Uterus (tissue), 4 donors: Measurements from ENCODE around the gene KRT1. TPM values are rescaled to one million over a fixed set of nuclear protein-coding genes. Genes with fewer than 3 reads are reported as not detected.

ENCODE experiments used
- DNase-seq, 2 donors: peaks; one replicate each; pipeline ENCODE4 v3.0.0-alpha.2; 2019 to 2020
- H3K27ac ChIP-seq, 2 donors: fragments of 200-600 bp; sonication (generic); 1 replicate in 1 of 2; 2 replicates in 1 of 2; pipeline ENCODE4 v1.5.1; 2016 to 2018
- H3K27me3 ChIP-seq, 2 donors: fragments of 200-600 bp; sonication (generic); one replicate each; pipeline ENCODE4 v1.5.1; 2018 to 2019; ENCODE audit warnings: control low read depth in 1 of 2
- H3K36me3 ChIP-seq, 2 donors: fragments of 200-600 bp; sonication (generic); one replicate each; pipeline ENCODE4 v1.5.1; 2019; ENCODE audit warnings: control low read depth in 1 of 2
- H3K4me1 ChIP-seq, 2 donors: fragments of 200-600 bp; sonication (generic); one replicate each; pipeline ENCODE4 v1.5.1; 2018 to 2019; ENCODE audit warnings: control low read depth in 1 of 2
- H3K4me3 ChIP-seq, 2 donors: fragments of 200-600 bp; sonication (generic); 1 replicate in 1 of 2; 2 replicates in 1 of 2; pipeline ENCODE4 v1.5.1; 2018 to 2019; ENCODE audit warnings: mild to moderate bottlenecking in 1 of 2
- H3K9me3 ChIP-seq, 2 donors: fragments of 200-600 bp; sonication (generic); one replicate each; pipeline ENCODE4 v1.5.1; 2019; ENCODE audit warnings: control low read depth in 1 of 2
- POLR2A ChIP-seq, 2 donors: fragments of 450-650 bp; IDR thresholded peaks; one replicate each; pipeline ENCODE4 v1.6.1; 2016; ENCODE audit warnings: antibody characterized with exemption in 2 of 2, mild to moderate bottlenecking in 1 of 2, moderate library complexity in 1 of 2
- intact Hi-C: fragments of 100-400 bp; cut with DNase I; formaldehyde crosslinking; loops from one replicate; pipeline ENCODE4 v1.15.1; 2023; ENCODE audit warnings: low total_unique reads
- total RNA-seq, 4 donors: library from RNA; depleted of rRNA in 3 of 4; stranded (reverse); fragments of >200 nt in 3 of 4; gene quantifications; one replicate each; pipeline versions ENCODE4 v1.1.0 to v1.2.4, GENCODE V29; 2014 to 2023
- TF ChIP-seq, protein P1 (sequence below), 4 experiments: fragments of 200-600 bp in 2 of 4; fragments of 450-650 bp in 2 of 4; sonication (generic) in 2 of 4; IDR thresholded peaks; one replicate each; pipeline ENCODE4 v1.5.1; 2016 to 2019; ENCODE audit warnings: antibody characterized with exemption in 4 of 4, mild to moderate bottlenecking in 2 of 4, moderate library complexity in 1 of 4
- donor health status: DM: yes; HTN: yes; CAD: no.

The KRT1 gene
- total RNA-seq, result 1 to 10 TPM in 1 of 4 donors, under 1 TPM in 1, not detected in 2; 0.88 to 1.5 TPM

DNA sequence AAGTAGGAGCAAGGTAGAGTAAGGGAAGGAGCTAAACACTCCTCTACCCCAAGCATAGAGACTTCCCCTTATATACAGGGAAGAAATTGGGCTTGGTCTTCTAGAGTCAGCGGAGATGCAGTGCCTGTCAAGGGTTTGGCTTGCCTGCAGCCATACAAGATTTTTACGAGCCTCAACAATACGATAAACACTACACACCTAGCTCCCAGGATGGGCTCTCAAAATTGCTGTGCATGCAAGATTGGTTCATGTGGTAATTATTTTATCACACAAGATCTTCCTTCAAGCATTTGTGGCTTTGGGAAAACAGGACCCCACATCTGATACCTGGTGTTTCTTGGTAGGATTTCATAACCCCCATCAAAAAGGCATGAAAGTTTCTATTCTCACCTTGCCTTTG is at the start of gene KRT1:
Gene KRT1, minus strand, starts transcription at position 45 of the 400 bp plus-strand sequence. CDS start 59 bp downstream, outside the sequence.
- Histone ChIP-seq H3K9me3 (no peaks in the 10 kb centered on the region), H3K27me3 (no peaks in the 10 kb centered on the region), H3K36me3 (no peaks in the 10 kb centered on the region), H3K27ac (no peak within 1 kb of the TSS), H3K4me3 (no peak within 1 kb of the TSS), H3K4me1 (no peaks in the 10 kb centered on the region)
- no peak for DNase-seq
- no peak for TF ChIP-seq POLR2A (IDR thresholded peaks at IDR 0.05)
- TF ChIP-seq, protein P1, sequence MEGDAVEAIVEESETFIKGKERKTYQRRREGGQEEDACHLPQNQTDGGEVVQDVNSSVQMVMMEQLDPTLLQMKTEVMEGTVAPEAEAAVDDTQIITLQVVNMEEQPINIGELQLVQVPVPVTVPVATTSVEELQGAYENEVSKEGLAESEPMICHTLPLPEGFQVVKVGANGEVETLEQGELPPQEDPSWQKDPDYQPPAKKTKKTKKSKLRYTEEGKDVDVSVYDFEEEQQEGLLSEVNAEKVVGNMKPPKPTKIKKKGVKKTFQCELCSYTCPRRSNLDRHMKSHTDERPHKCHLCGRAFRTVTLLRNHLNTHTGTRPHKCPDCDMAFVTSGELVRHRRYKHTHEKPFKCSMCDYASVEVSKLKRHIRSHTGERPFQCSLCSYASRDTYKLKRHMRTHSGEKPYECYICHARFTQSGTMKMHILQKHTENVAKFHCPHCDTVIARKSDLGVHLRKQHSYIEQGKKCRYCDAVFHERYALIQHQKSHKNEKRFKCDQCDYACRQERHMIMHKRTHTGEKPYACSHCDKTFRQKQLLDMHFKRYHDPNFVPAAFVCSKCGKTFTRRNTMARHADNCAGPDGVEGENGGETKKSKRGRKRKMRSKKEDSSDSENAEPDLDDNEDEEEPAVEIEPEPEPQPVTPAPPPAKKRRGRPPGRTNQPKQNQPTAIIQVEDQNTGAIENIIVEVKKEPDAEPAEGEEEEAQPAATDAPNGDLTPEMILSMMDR (IDR thresholded peaks at IDR 0.05), result no peak
- intact Hi-C loops, result no loop called here

DNA sequence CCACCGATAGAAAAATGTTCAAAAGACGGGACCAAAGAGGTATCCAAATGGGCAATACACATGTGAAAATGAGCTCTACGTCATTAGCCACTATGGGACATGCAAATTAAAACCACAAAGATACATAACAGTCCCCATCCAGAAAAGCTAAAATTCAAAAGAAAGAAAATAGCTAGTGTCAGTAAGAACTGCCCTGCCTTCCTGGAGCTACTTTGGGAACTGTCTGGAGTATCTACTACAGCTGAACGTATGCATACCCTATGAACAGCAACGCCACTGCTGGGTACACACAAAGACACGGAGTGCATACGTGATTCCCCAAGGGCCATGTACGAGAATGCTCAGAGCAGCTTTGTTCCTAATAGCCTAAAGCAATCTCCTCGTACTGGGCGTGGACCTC is 48.9 kb upstream of the KRT1 start:
- Histone ChIP-seq H3K27me3 (no peaks in the 10 kb centered on the region), H3K27ac (no peak overlapping the region), H3K36me3 (no peaks in the 10 kb centered on the region), H3K9me3 (no peaks in the 10 kb centered on the region), H3K4me1 (no peaks in the 10 kb centered on the region), H3K4me3 (no peak overlapping the region)
- intact Hi-C loops, result no loop called here
- no peak for DNase-seq
- TF ChIP-seq, protein P1 (IDR thresholded peaks at IDR 0.05), result no peak
- TF ChIP-seq POLR2A (IDR thresholded peaks at IDR 0.05), result no peak

DNA sequence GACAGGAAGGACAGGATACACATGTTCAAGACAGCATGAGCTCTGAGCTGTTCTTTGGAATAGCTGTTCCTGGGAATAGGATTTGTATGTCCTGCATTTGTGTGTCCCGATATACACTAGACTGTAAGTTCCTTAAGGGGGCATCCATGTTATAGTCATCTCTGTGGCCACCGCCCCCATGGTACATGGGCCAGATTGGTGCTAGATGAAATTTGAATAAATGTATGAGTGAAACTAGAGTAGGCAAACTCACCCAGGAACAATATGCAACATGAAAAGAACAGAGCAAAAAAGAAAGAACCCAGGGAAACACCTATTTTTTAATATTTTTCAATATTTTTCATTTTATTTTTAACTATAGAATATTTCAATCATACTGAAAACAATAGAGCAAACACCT is 48.2 kb upstream of the KRT1 start:
- H3K9me3 ChIP-seq, result no peaks in the 10 kb centered on the region
- intact Hi-C loops, result no loop called here
- H3K4me3 ChIP-seq, result no peak overlapping the region
- TF ChIP-seq POLR2A (IDR thresholded peaks at IDR 0.05), result no peak
- TF ChIP-seq, protein P1 (IDR thresholded peaks at IDR 0.05), result no peak
- no peak overlapping the region for H3K27ac ChIP-seq
- no peaks in the 10 kb centered on the region for H3K36me3 ChIP-seq
- H3K4me1 ChIP-seq, result no peaks in the 10 kb centered on the region
- no peaks in the 10 kb centered on the region for H3K27me3 ChIP-seq
- DNase-seq, result no peak

DNA sequence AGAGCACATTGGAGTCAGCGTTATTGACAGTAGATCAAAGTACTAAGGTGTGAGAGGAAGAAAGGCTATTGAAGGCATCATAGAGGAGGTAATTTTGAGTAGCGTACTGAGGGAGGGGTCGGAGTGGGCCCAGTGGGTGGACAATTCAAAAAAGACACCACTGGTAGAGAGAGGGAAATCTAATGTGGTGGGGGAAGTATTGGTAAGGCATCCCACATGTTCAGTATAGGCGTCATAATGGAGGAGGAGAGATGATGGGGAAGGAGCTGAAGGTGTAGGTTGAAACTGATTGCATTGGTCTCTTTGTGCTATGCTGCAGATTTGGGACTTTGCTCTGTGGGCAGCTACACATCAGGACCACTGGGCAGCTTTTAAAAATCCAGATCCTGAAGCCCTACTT is 46.8 kb upstream of the KRT1 start:
- Histone ChIP-seq H3K4me1 (no peaks in the 10 kb centered on the region), H3K4me3 (no peak overlapping the region), H3K36me3 (no peaks in the 10 kb centered on the region), H3K27me3 (no peaks in the 10 kb centered on the region), H3K27ac (no peak overlapping the region), H3K9me3 (no peaks in the 10 kb centered on the region)
- DNase-seq, result no peak
- intact Hi-C loops, result no loop called here
- no peak for TF ChIP-seq POLR2A (IDR thresholded peaks at IDR 0.05)
- TF ChIP-seq, protein P1 (IDR thresholded peaks at IDR 0.05), result no peak

DNA sequence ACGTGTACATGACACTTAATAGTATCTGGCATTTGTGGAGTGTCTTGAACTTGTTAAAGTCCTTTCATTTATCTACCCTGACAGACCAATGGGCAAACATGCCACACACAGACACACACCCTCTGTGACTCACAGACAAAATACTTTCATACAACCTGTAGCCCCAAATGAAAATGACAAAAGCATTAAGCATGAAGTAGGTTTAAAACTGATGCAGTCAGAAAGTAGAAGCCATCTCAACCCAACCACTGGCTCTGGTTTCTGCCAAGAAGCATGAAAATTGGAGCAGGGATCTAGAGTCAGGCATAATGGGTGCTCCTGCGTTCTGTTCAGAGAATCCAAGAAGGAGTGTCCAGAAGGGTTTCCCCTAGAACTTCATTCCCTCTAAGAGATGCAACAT is 46.2 kb upstream of the KRT1 start:
- Histone ChIP-seq H3K9me3 (no peaks in the 10 kb centered on the region), H3K27ac (no peak overlapping the region), H3K4me3 (no peak overlapping the region), H3K36me3 (no peaks in the 10 kb centered on the region), H3K27me3 (no peaks in the 10 kb centered on the region), H3K4me1 (no peaks in the 10 kb centered on the region)
- no peak for TF ChIP-seq POLR2A (IDR thresholded peaks at IDR 0.05)
- TF ChIP-seq, protein P1 (IDR thresholded peaks at IDR 0.05), result no peak
- intact Hi-C loops, result no loop called here
- no peak for DNase-seq
